HEK293 (cell line): ENCODE data around the gene KIAA1614.
A peak's percentile ranks its signal among the peaks of the same experiment; 100 is the strongest.

ENCODE experiments used
- HOXA7 ChIP-seq: sonication (generic); formaldehyde crosslinking; IDR thresholded peaks from 2 replicates; pipeline ENCODE4 v1.8.1; 2022; ENCODE audit warnings: missing genetic modification reagents, borderline replicate concordance
- IKZF3 ChIP-seq: fragments of 450-650 bp; IDR thresholded peaks from 2 replicates; pipeline ENCODE4 v1.5.0; 2018; ENCODE audit warnings: missing biosample characterization, mild to moderate bottlenecking, missing genetic modification characterization, moderate library complexity
- KLF8 ChIP-seq: fragments of 450-650 bp; formaldehyde crosslinking; IDR thresholded peaks from 2 replicates; pipeline ENCODE4 v1.5.1; 2016; ENCODE audit warnings: missing biosample characterization, missing genetic modification characterization
- KLF9 ChIP-seq: fragments of 450-650 bp; formaldehyde crosslinking; IDR thresholded peaks from 2 replicates; pipeline ENCODE4 v1.5.1; 2016; ENCODE audit warnings: missing biosample characterization, missing genetic modification characterization, low read depth
- PATZ1 ChIP-seq: fragments of 450-650 bp; formaldehyde crosslinking; IDR thresholded peaks from 2 replicates; pipeline ENCODE4 v1.5.1; 2016; ENCODE audit warnings: missing biosample characterization, missing genetic modification characterization
- REPIN1 ChIP-seq: fragments of 450-650 bp; formaldehyde crosslinking; IDR thresholded peaks from 2 replicates; pipeline ENCODE4 v1.5.1; 2017; ENCODE audit warnings: missing biosample characterization, missing genetic modification characterization, low read depth
- SCRT2 ChIP-seq: fragments of 450-650 bp; formaldehyde crosslinking; IDR thresholded peaks from 2 replicates; pipeline ENCODE4 v1.5.1; 2016; ENCODE audit warnings: missing biosample characterization, missing genetic modification characterization
- SETDB1 ChIP-seq: IDR thresholded peaks from one replicate; pipeline ENCODE4 v1.6.1; 2017; ENCODE audit warnings: mild to moderate bottlenecking, low read length, moderate library complexity, mixed read lengths; ENCODE audit not compliant: insufficient read length
- ZBTB17 ChIP-seq: fragments of 450-650 bp; formaldehyde crosslinking; IDR thresholded peaks from 2 replicates; pipeline ENCODE4 v1.5.1; 2016; ENCODE audit warnings: missing biosample characterization, missing genetic modification characterization
- ZBTB7A ChIP-seq: fragments of 450-650 bp; formaldehyde crosslinking; IDR thresholded peaks from 2 replicates; pipeline ENCODE4 v1.5.1; 2016; ENCODE audit warnings: low read depth, missing biosample characterization, missing genetic modification characterization
- ZNF2 ChIP-seq: fragments of 450-650 bp; formaldehyde crosslinking; IDR thresholded peaks from 2 replicates; pipeline ENCODE4 v1.5.1; 2016; ENCODE audit warnings: missing biosample characterization, missing genetic modification characterization
- ZNF202 ChIP-seq: fragments of 450-650 bp; formaldehyde crosslinking; IDR thresholded peaks from 2 replicates; pipeline ENCODE4 v1.5.1; 2016; ENCODE audit warnings: missing biosample characterization, missing genetic modification characterization, borderline replicate concordance
- ZNF324 ChIP-seq: fragments of 450-650 bp; formaldehyde crosslinking; IDR thresholded peaks from 2 replicates; pipeline ENCODE4 v1.5.1; 2016; ENCODE audit warnings: missing biosample characterization, missing genetic modification characterization
- ZNF350 ChIP-seq: fragments of 450-650 bp; formaldehyde crosslinking; IDR thresholded peaks from 2 replicates; pipeline ENCODE4 v1.5.0; 2017; ENCODE audit warnings: missing biosample characterization, mild to moderate bottlenecking, missing genetic modification characterization
- ZNF391 ChIP-seq: fragments of 450-650 bp; formaldehyde crosslinking; IDR thresholded peaks from 2 replicates; pipeline ENCODE4 v1.5.1; 2016; ENCODE audit warnings: low read depth, missing biosample characterization, missing genetic modification characterization, borderline replicate concordance
- ZNF404 ChIP-seq: fragments of 450-650 bp; formaldehyde crosslinking; IDR thresholded peaks from 2 replicates; pipeline ENCODE4 v1.5.1; 2017; ENCODE audit warnings: missing biosample characterization, missing genetic modification characterization
- ZNF433 ChIP-seq: fragments of 450-650 bp; formaldehyde crosslinking; IDR thresholded peaks from 2 replicates; pipeline ENCODE4 v1.5.1; 2016; ENCODE audit warnings: missing biosample characterization, missing genetic modification characterization, low read depth
- ZNF48 ChIP-seq: fragments of 450-650 bp; formaldehyde crosslinking; IDR thresholded peaks from 2 replicates; pipeline ENCODE4 v1.5.1; 2016; ENCODE audit warnings: missing biosample characterization, missing genetic modification characterization
- ZNF571 ChIP-seq: fragments of 450-650 bp; formaldehyde crosslinking; IDR thresholded peaks from 2 replicates; pipeline ENCODE4 v1.5.0; 2017; ENCODE audit warnings: missing biosample characterization, missing genetic modification characterization
- ZNF639 ChIP-seq: fragments of 450-650 bp; formaldehyde crosslinking; IDR thresholded peaks from 2 replicates; pipeline ENCODE4 v1.5.1; 2016; ENCODE audit warnings: missing biosample characterization, missing genetic modification characterization
- ZSCAN5A ChIP-seq: fragments of 450-650 bp; formaldehyde crosslinking; IDR thresholded peaks from 2 replicates; pipeline ENCODE4 v1.5.1; 2016; ENCODE audit warnings: missing biosample characterization, missing genetic modification characterization
- TF ChIP-seq, protein P1 (sequence below): fragments of 450-650 bp; formaldehyde crosslinking; IDR thresholded peaks from 2 replicates; pipeline ENCODE4 v1.5.1; 2017; ENCODE audit warnings: missing biosample characterization, missing genetic modification characterization
- TF ChIP-seq, protein P2 (sequence below): IDR thresholded peaks from 2 replicates; pipeline ENCODE4 v1.6.1; 2011; ENCODE audit warnings: mild to moderate bottlenecking, low read depth, low read length, borderline replicate concordance
- TF ChIP-seq, protein P3 (sequence below): fragments of 450-650 bp; formaldehyde crosslinking; IDR thresholded peaks from 2 replicates; pipeline ENCODE4 v1.5.1; 2017; ENCODE audit warnings: missing biosample characterization, missing genetic modification characterization
- TF ChIP-seq, protein P4 (sequence below): fragments of 450-650 bp; formaldehyde crosslinking; IDR thresholded peaks from 2 replicates; pipeline ENCODE4 v1.5.1; 2017; ENCODE audit warnings: missing biosample characterization, missing genetic modification characterization
- TF ChIP-seq, protein P5 (sequence below): fragments of 450-650 bp; formaldehyde crosslinking; IDR thresholded peaks from 2 replicates; pipeline ENCODE4 v1.5.1; 2016; ENCODE audit warnings: missing biosample characterization, missing genetic modification characterization

KIAA1614 gene

DNA sequence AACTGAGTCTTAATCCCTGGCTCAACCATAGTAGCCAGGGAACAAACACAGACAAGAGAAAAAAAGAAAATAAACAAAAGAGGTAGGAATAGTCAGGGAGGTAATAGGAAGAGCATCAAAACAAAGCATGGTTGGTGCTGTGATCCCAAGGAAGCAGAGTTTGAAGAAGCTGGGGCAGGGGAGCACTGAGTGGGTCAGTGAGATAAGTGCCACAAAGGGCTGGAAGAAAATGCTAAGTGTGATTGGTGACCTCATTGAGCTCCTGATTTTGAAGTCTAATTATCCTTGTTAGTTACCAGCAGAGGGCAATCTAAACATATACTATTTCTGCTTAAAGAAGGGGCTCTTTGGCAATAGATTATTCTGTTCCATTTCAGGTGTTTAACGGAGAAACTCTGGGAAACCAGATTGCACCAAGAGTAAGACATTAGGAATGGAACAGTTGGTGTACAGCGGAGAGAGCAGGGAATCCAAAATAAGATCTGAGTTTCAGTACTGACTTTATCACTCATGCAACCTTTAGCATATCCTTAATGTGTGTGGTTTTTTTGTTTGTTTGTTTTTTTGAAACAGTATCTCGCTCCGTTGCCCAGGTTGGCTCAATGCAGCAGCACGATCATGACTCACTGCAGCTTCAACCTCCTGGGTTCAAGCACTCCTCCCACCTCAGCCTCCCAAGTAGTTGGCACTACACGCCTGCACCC lies 30.7 kb upstream of the KIAA1614 start (continued):
- TF ChIP-seq ZNF571 (tag by site-specific recombination), result no peak
- TF ChIP-seq ZNF391 (tag by site-specific recombination), result no peak
- 0 out of 2 replicates have a peak, but pooled peaks have one; percentile 29 for TF ChIP-seq KLF8 (tag by site-specific recombination)
- TF ChIP-seq IKZF3 (tag by site-specific recombination), result peak; percentile 49
- peak; percentile 47; the same call in 1 of the 2 replicates for TF ChIP-seq ZNF639
- TF ChIP-seq ZNF433 (tag by site-specific recombination), result no peak
- TF ChIP-seq ZNF2 (tag by site-specific recombination), result peak; percentile 57; the same call in 1 of the 2 replicates
- TF ChIP-seq ZNF350, result no peak
- TF ChIP-seq ZBTB17 (tag by site-specific recombination), result peak; percentile 92
- TF ChIP-seq, protein P1, sequence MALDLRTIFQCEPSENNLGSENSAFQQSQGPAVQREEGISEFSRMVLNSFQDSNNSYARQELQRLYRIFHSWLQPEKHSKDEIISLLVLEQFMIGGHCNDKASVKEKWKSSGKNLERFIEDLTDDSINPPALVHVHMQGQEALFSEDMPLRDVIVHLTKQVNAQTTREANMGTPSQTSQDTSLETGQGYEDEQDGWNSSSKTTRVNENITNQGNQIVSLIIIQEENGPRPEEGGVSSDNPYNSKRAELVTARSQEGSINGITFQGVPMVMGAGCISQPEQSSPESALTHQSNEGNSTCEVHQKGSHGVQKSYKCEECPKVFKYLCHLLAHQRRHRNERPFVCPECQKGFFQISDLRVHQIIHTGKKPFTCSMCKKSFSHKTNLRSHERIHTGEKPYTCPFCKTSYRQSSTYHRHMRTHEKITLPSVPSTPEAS, result no peak
- TF ChIP-seq REPIN1, result 0 out of 2 replicates have a peak, but pooled peaks have one; percentile 56
- no peak for TF ChIP-seq ZSCAN5A (tag by site-specific recombination)
- no peak for TF ChIP-seq SETDB1
- TF ChIP-seq ZNF404, result no peak
- no peak; the same call in 1 of the 2 replicates for TF ChIP-seq PATZ1 (tag by site-specific recombination)
- TF ChIP-seq, protein P2, sequence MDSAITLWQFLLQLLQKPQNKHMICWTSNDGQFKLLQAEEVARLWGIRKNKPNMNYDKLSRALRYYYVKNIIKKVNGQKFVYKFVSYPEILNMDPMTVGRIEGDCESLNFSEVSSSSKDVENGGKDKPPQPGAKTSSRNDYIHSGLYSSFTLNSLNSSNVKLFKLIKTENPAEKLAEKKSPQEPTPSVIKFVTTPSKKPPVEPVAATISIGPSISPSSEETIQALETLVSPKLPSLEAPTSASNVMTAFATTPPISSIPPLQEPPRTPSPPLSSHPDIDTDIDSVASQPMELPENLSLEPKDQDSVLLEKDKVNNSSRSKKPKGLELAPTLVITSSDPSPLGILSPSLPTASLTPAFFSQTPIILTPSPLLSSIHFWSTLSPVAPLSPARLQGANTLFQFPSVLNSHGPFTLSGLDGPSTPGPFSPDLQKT, result no peak
- TF ChIP-seq ZNF324 (tag by site-specific recombination), result no peak
- TF ChIP-seq, protein P3, sequence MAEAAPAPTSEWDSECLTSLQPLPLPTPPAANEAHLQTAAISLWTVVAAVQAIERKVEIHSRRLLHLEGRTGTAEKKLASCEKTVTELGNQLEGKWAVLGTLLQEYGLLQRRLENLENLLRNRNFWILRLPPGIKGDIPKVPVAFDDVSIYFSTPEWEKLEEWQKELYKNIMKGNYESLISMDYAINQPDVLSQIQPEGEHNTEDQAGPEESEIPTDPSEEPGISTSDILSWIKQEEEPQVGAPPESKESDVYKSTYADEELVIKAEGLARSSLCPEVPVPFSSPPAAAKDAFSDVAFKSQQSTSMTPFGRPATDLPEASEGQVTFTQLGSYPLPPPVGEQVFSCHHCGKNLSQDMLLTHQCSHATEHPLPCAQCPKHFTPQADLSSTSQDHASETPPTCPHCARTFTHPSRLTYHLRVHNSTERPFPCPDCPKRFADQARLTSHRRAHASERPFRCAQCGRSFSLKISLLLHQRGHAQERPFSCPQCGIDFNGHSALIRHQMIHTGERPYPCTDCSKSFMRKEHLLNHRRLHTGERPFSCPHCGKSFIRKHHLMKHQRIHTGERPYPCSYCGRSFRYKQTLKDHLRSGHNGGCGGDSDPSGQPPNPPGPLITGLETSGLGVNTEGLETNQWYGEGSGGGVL (tag by site-specific recombination), result no peak
- TF ChIP-seq ZNF48 (tag by site-specific recombination), result no peak
- TF ChIP-seq, protein P4, sequence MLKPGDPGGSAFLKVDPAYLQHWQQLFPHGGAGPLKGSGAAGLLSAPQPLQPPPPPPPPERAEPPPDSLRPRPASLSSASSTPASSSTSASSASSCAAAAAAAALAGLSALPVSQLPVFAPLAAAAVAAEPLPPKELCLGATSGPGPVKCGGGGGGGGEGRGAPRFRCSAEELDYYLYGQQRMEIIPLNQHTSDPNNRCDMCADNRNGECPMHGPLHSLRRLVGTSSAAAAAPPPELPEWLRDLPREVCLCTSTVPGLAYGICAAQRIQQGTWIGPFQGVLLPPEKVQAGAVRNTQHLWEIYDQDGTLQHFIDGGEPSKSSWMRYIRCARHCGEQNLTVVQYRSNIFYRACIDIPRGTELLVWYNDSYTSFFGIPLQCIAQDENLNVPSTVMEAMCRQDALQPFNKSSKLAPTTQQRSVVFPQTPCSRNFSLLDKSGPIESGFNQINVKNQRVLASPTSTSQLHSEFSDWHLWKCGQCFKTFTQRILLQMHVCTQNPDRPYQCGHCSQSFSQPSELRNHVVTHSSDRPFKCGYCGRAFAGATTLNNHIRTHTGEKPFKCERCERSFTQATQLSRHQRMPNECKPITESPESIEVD (tag by site-specific recombination), result no peak
- no peak for TF ChIP-seq KLF9 (tag by site-specific recombination)
- TF ChIP-seq ZNF202 (tag by site-specific recombination), result no peak
- TF ChIP-seq, protein P5, sequence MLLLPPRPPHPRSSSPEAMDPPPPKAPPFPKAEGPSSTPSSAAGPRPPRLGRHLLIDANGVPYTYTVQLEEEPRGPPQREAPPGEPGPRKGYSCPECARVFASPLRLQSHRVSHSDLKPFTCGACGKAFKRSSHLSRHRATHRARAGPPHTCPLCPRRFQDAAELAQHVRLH (tag by site-specific recombination), result 0 out of 2 replicates have a peak, but pooled peaks have one; percentile 25
- no peak for TF ChIP-seq HOXA7
- TF ChIP-seq ZBTB7A (tag by site-specific recombination), result 0 out of 2 replicates have a peak, but pooled peaks have one; percentile 71
- TF ChIP-seq SCRT2 (tag by site-specific recombination), result 0 out of 2 replicates have a peak, but pooled peaks have one; percentile 8
